ENCODE results near the gene CHAC2.
"Not testable (repeated sequence)": the region's sequence is repeated elsewhere in the genome, so short reads cannot be mapped to it uniquely, and the experiment has no call there.

Gene CHAC2

GRCh38 chr2:53751728-53752127, 15.9 kb upstream of the CHAC2 start:
- DNase-seq (ENCODE audit: extremely low read depth, insufficient read length), result peak; percentile 38
- H3K27me3 ChIP-seq (replicated peaks; ENCODE audit: control insufficient read depth, insufficient read depth, low read length), result no peaks in the 10 kb centered on the region
- TF ChIP-seq, protein P1, sequence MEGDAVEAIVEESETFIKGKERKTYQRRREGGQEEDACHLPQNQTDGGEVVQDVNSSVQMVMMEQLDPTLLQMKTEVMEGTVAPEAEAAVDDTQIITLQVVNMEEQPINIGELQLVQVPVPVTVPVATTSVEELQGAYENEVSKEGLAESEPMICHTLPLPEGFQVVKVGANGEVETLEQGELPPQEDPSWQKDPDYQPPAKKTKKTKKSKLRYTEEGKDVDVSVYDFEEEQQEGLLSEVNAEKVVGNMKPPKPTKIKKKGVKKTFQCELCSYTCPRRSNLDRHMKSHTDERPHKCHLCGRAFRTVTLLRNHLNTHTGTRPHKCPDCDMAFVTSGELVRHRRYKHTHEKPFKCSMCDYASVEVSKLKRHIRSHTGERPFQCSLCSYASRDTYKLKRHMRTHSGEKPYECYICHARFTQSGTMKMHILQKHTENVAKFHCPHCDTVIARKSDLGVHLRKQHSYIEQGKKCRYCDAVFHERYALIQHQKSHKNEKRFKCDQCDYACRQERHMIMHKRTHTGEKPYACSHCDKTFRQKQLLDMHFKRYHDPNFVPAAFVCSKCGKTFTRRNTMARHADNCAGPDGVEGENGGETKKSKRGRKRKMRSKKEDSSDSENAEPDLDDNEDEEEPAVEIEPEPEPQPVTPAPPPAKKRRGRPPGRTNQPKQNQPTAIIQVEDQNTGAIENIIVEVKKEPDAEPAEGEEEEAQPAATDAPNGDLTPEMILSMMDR (IDR thresholded peaks at IDR 0.05; ENCODE audit: insufficient read depth, low read length, poor library complexity, severe bottlenecking), result no peak
- no peak overlapping the region for H3K4me3 ChIP-seq (replicated peaks; ENCODE audit: low read depth, low read length)
- H3K36me3 ChIP-seq (ENCODE audit: control insufficient read depth, insufficient read depth, low read length), result no peaks in the 10 kb centered on the region; the same call in none of the 2 replicates

DNA sequence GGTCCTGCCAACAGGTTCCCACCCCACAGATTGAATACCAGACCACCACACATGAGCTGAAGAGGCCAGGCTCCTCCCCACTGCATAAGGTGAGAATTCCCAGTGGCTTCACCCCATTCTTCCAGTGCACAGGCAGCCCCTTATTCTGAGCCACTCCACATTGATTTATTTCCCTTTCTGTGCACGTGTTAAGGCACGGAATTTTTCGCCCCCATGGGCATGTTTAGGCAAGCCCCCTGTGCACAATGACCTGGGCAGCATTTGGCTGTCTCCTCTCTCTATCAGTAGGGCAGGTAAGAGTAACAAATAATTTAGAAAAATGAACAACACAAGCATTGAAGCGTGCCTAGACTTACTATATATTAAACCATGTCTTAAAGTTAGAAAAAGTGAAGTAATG, 15.2 kb upstream of the CHAC2 start:
- no peak for DNase-seq (ENCODE audit: extremely low read depth, insufficient read length)
- Histone ChIP-seq H3K27me3 (replicated peaks; ENCODE audit: control insufficient read depth, insufficient read depth, low read length) (no peaks in the 10 kb centered on the region), H3K4me3 (replicated peaks; ENCODE audit: low read depth, low read length) (no peak overlapping the region), H3K36me3 (ENCODE audit: control insufficient read depth, insufficient read depth, low read length) (no peaks in the 10 kb centered on the region; the same call in none of the 2 replicates)
- TF ChIP-seq, protein P1 (IDR thresholded peaks at IDR 0.05; ENCODE audit: insufficient read depth, low read length, poor library complexity, severe bottlenecking), result no peak

GRCh38 chr2:53753041-53753440, 14.6 kb upstream of the CHAC2 start:
- TF ChIP-seq, protein P1 (IDR thresholded peaks at IDR 0.05; ENCODE audit: insufficient read depth, low read length, poor library complexity, severe bottlenecking), result no peak
- Histone ChIP-seq H3K4me3 (replicated peaks; ENCODE audit: low read depth, low read length) (no peak overlapping the region), H3K36me3 (ENCODE audit: control insufficient read depth, insufficient read depth, low read length) (no peaks in the 10 kb centered on the region; the same call in 1 of the 2 replicates), H3K27me3 (replicated peaks; ENCODE audit: control insufficient read depth, insufficient read depth, low read length) (no peaks in the 10 kb centered on the region)
- DNase-seq (ENCODE audit: extremely low read depth, insufficient read length), result no peak

- TF ChIP-seq, protein P1 (IDR thresholded peaks at IDR 0.05; ENCODE audit: insufficient read depth, low read length, poor library complexity, severe bottlenecking), result no peak
- no peak for DNase-seq (ENCODE audit: extremely low read depth, insufficient read length)
- Histone ChIP-seq H3K36me3 (ENCODE audit: control insufficient read depth, insufficient read depth, low read length) (no peaks in the 10 kb centered on the region; the same call in 1 of the 2 replicates), H3K27me3 (replicated peaks; ENCODE audit: control insufficient read depth, insufficient read depth, low read length) (no peaks in the 10 kb centered on the region), H3K4me3 (replicated peaks; ENCODE audit: low read depth, low read length) (no peak overlapping the region)
Measured at GRCh38 chr2:53755121-53755520, 12.5 kb upstream of the CHAC2 start.

GRCh38 chr2:53756644-53757043, 11.0 kb upstream of the CHAC2 start:
- Histone ChIP-seq H3K36me3 (ENCODE audit: control insufficient read depth, insufficient read depth, low read length) (no peaks in the 10 kb centered on the region; the same call in 1 of the 2 replicates), H3K4me3 (replicated peaks; ENCODE audit: low read depth, low read length) (no peak overlapping the region), H3K27me3 (replicated peaks; ENCODE audit: control insufficient read depth, insufficient read depth, low read length) (no peaks in the 10 kb centered on the region)
- DNase-seq (ENCODE audit: extremely low read depth, insufficient read length), result no peak
- TF ChIP-seq, protein P1 (IDR thresholded peaks at IDR 0.05; ENCODE audit: insufficient read depth, low read length, poor library complexity, severe bottlenecking), result no peak

DNA sequence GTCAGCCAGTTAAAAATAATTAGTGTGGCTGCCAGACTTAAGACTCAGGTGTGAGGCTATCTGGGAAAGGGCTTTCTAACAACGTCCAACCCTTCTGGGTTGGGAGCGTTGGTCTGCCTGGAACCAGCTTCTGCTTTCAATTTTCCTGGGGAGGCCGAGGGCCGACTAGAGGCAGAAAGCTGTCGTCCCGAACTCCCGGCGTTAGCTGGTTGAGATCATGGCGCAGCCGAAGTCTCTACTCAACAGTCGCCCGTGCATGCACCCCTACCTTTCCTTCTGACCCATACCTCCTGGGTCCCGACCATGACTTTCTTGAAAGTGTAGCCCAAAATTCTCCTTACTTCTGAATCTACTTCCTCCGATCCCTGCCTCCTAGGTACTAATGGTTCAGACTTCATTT, 10.4 kb upstream of the CHAC2 start:
- H3K27me3 ChIP-seq (replicated peaks; ENCODE audit: control insufficient read depth, insufficient read depth, low read length); H3K36me3 ChIP-seq (ENCODE audit: control insufficient read depth, insufficient read depth, low read length); DNase-seq (ENCODE audit: extremely low read depth, insufficient read length); H3K4me3 ChIP-seq (replicated peaks; ENCODE audit: low read depth, low read length): not testable (repeated sequence)
